ENCODE measurements around the gene SCYL2.

SCYL2 gene

GRCh38 chr12:100368066-100368465 lies 101.1 kb downstream of the SCYL2 start:
- DNase-seq (ENCODE audit: extremely low read depth in 1 of 2, low read depth in 1 of 2) = no peak

- no peak for DNase-seq (ENCODE audit: extremely low read depth in 1 of 2, low read depth in 1 of 2)
Measured at GRCh38 chr12:100371146-100371545, 104.2 kb downstream of the SCYL2 start.

DNA sequence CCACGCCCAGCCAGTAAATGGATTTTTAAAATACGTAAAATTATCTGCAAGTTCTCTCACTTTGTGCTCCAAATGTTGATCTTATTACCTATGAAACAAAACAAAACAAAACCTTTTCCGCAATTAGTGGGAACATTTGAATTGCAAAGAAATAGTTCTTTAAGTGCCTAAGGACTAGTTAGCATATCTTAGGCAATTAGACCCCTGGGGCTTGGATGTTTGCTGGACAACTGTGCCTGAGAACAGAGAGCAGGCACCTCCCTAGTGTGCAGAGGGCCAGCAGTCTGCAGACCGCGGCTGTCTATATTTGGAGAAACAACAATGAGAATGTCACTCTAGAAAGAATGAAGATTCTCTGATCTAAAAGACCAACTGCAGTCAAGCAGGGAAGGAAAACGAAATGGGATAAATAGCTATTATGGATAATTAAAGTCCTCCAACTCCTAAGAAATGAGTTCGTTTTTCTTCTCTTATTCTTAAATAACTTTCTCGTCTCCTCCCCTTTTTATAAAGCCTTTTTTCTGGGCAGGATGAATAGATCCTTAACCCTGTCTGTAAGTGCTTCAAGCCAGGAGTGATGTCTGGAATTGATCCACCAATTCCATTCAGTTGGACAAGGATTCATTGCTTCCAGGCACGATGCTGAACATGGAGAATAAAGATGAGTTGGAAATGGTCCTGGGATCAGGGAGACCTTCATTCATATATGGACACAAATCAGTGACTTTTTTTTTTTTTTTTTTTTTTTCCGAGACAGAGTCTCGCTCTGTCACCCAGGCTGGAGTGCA lies 106.1 kb downstream of the SCYL2 start:
- no peak for DNase-seq (ENCODE audit: extremely low read depth in 1 of 2, low read depth in 1 of 2)

DNA sequence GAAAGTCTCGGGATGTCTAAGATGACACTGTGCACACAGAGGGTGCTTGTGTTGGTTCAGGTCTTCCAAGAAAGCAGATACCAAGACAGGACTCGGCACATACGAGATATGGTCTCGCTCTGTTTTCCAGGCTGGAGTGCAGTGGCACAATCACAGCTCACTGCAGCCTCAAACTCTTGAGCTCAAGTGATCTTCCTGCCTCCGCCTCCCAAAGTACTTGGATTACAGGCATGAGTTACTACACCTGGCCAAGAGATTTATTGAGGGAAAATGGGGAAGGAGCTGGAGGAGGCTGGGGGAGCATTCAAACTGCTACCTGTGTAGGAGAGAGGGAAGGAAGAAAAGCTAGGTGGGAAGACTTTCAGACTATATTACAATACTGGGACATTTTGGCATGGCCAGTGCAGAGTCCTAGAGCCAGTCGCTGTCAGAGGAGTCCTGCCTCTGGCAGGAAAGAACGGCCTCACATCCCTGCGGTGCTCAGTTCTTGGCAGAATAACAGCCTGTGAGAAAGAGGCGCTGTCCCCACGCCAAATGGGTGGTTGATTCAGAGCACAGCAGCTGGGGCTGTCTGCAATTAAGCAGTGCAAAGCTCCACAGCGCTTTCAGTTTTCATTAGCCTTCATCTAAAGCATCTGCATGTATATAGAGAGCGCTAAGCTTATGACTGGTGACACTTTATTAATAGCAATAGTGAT lies 108.2 kb downstream of the SCYL2 start:
- no peak for DNase-seq (ENCODE audit: extremely low read depth in 1 of 2, low read depth in 1 of 2)

GRCh38 chr12:100376161-100376560 lies 109.2 kb downstream of the SCYL2 start:
- DNase-seq (ENCODE audit: extremely low read depth in 1 of 2, low read depth in 1 of 2) = no peak

GRCh38 chr12:100381379-100381778 lies 114.4 kb downstream of the SCYL2 start:
- no peak for DNase-seq (ENCODE audit: extremely low read depth in 1 of 2, low read depth in 1 of 2)

GRCh38 chr12:100382338-100382737 lies 115.4 kb downstream of the SCYL2 start:
- DNase-seq (ENCODE audit: extremely low read depth in 1 of 2, low read depth in 1 of 2) = no peak

DNA sequence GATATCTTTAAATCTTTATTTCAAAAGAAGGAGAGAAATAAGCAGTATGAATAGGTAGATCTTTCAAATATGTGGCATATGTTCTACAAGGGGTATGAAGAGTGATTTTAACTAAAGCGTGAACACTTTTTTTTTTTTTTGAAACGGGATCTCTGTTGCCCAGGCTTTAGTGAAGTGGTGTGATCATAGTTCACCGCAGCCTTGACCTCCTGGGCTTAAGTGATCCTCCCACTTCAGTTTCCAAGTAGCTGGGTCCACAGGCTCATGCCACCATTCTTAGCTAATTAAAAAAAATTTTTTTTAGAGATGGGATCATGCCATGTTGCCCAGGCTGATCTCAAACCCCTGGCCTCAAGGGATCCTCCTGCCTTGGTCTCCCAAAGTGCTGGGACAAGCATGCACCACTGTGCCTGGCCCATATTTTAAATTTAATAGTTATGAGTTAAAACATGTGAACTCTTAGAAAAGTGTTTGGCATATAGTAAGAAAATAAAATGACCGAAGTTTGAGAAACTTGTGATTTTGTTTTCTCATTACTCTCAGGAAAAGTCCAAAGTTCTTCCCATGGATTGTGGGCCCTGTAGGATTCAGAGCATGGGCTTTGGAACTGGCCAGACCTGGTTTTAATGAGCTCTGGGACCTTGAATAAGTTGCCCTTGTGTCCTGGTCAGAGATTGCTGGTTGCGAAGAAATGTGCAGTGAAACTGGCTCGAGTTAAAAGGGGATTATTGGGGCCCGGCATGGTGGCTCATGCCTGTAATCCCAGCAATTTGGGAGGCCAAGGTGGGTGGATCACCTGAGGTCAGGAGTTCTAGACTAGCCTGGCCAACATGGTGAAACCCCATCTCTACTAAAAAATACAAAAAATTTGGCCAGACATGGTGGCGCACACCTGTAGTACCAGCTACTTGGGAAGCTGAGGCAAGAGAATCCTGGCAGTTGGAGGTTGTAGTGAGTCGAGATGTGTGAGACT lies 116.9 kb downstream of the SCYL2 start:
- no peak for DNase-seq (ENCODE audit: extremely low read depth in 1 of 2, low read depth in 1 of 2)

DNA sequence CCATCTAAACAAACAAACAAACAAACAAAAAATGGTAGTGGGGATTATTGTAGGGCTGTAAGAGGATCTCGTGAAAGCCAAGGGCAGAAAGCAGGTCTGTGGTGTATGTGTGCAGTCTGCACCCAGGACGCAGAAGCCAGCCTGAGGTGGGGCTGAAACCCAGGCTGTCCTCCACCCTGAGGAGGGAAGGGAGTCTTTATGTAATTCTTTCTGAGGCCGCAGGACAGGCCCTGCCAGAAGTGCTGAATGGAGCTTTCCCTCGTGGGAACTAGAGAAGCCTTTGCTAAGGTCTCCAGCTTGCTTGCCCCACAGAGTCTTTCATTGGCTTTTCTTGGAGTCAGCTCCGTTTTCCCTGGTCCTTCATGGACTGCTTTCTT lies 117.6 kb downstream of the SCYL2 start:
- DNase-seq (ENCODE audit: extremely low read depth in 1 of 2, low read depth in 1 of 2) = no peak

DNA sequence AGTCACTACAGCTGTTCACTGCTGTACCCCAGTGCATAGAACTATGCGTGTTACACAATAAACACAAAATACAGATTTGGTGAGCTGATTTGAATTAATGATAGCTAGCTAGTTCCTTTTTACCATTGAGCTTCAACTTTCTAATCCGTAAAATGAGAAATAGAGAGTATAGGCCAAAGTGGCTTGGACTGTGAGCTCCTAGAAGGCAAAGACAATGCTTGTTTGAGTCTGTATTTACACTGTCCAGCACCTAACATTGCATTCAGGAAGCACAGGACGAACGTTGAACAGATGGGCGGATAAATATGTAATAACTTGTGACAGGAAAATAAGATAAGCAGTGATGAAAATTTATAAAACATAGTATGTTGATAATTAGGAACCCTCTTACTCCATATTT lies 121.4 kb downstream of the SCYL2 start:
- DNase-seq (ENCODE audit: extremely low read depth in 1 of 2, low read depth in 1 of 2) = no peak
